TTC549 (cell line): ENCODE results near the gene LRRC8D.
"Not testable (repeated sequence)": the region's sequence is repeated elsewhere in the genome, so short reads cannot be mapped to it uniquely, and the experiment has no call there.

ENCODE experiments used
- FAIRE-seq: peaks from 2 replicates; lab custom pipeline; 2012; peaks lifted over from hg19 to GRCh38; lab: Jason Lieb, UNC

The LRRC8D gene

GRCh38 chr1:89917353-89917752 is 96.5 kb downstream of the LRRC8D start:
- FAIRE-seq = no peak

GRCh38 chr1:89918127-89918793 is 97.4 kb downstream of the LRRC8D start:
- no peak for FAIRE-seq

- FAIRE-seq = no peak
Measured at GRCh38 chr1:89918794-89919155, 97.9 kb downstream of the LRRC8D start.

GRCh38 chr1:89919174-89919573 is 98.3 kb downstream of the LRRC8D start:
- no peak for FAIRE-seq

GRCh38 chr1:89922911-89923310 is 102.1 kb downstream of the LRRC8D start:
- FAIRE-seq = no peak

- FAIRE-seq = no peak
Measured at GRCh38 chr1:89923517-89923916, 102.7 kb downstream of the LRRC8D start.

GRCh38 chr1:89924075-89924474 is 103.2 kb downstream of the LRRC8D start:
- not testable (repeated sequence) for FAIRE-seq

- no peak for FAIRE-seq
Measured at GRCh38 chr1:89927049-89927448, 106.2 kb downstream of the LRRC8D start.

- no peak for FAIRE-seq
Measured at GRCh38 chr1:89927478-89927877, 106.6 kb downstream of the LRRC8D start.

GRCh38 chr1:89928506-89928905 is 107.7 kb downstream of the LRRC8D start:
- FAIRE-seq = no peak

- no peak for FAIRE-seq
Measured at GRCh38 chr1:89929467-89930063, 108.7 kb downstream of the LRRC8D start.

GRCh38 chr1:89930579-89930978 is 109.7 kb downstream of the LRRC8D start:
- FAIRE-seq = no peak

GRCh38 chr1:89931964-89932363 is 111.1 kb downstream of the LRRC8D start:
- FAIRE-seq = no peak

- no peak for FAIRE-seq
Measured at GRCh38 chr1:89932598-89933364, 111.9 kb downstream of the LRRC8D start.

GRCh38 chr1:89934461-89934860 is 113.6 kb downstream of the LRRC8D start:
- no peak for FAIRE-seq

- no peak for FAIRE-seq
Measured at GRCh38 chr1:89935235-89935634, 114.4 kb downstream of the LRRC8D start.

- no peak for FAIRE-seq
Measured at GRCh38 chr1:89936694-89937093, 115.9 kb downstream of the LRRC8D start.

GRCh38 chr1:89938171-89939055 is 117.6 kb downstream of the LRRC8D start:
- no peak for FAIRE-seq

- FAIRE-seq = no peak
Measured at GRCh38 chr1:89939059-89939570, 118.3 kb downstream of the LRRC8D start.

- FAIRE-seq = no peak
Measured at GRCh38 chr1:89939693-89940438, 119.0 kb downstream of the LRRC8D start.

GRCh38 chr1:89941110-89941766 is 120.4 kb downstream of the LRRC8D start:
- FAIRE-seq = no peak
